NCI-H2227 (cell line): ENCODE measurements around the gene TMED7.
"Not testable (repeated sequence)": the region's sequence is repeated elsewhere in the genome, so short reads cannot be mapped to it uniquely, and the experiment has no call there.

Experiments
- DNase-seq: peaks from one replicate; lab custom pipeline; 2025; ENCODE audit not compliant: unreplicated experiment; lab: John Stamatoyannopoulos, UW

Gene TMED7

GRCh38 chr5:115625579-115626444 is at the start of gene TMED7:
Gene TMED7, minus strand, starts transcription at chr5:115626036. Its CDS starts 244 bp downstream, at chr5:115625792.
- peak; percentile 97 for DNase-seq

- DNase-seq, result peak; percentile 0
These were observed 48.9 kb upstream of the TMED7 start for GRCh38 chr5:115674782-115675181.

- no peak for DNase-seq
These were observed 47.8 kb upstream of the TMED7 start for GRCh38 chr5:115673596-115673995.

- no peak for DNase-seq
These were observed 46.1 kb upstream of the TMED7 start for GRCh38 chr5:115671939-115672338.

GRCh38 chr5:115666023-115666422 is 40.2 kb upstream of the TMED7 start:
- DNase-seq, result no peak

- DNase-seq, result no peak
These were observed 35.7 kb upstream of the TMED7 start for GRCh38 chr5:115661563-115661962.

GRCh38 chr5:115661101-115661500 is 35.3 kb upstream of the TMED7 start:
- DNase-seq, result no peak

- no peak for DNase-seq
These were observed 32.0 kb upstream of the TMED7 start for GRCh38 chr5:115657881-115658233.

GRCh38 chr5:115657125-115657880 is 31.5 kb upstream of the TMED7 start:
- DNase-seq, result no peak

- no peak for DNase-seq
These were observed 30.6 kb upstream of the TMED7 start for GRCh38 chr5:115656404-115656803.

GRCh38 chr5:115655994-115656393 is 30.2 kb upstream of the TMED7 start:
- DNase-seq, result no peak

- DNase-seq, result no peak
These were observed 23.7 kb upstream of the TMED7 start for GRCh38 chr5:115649541-115649940.

GRCh38 chr5:115648056-115648455 is 22.2 kb upstream of the TMED7 start:
- no peak for DNase-seq

GRCh38 chr5:115645386-115645785 is 19.6 kb upstream of the TMED7 start:
- not testable (repeated sequence) for DNase-seq

- DNase-seq, result no peak
These were observed 18.2 kb upstream of the TMED7 start for GRCh38 chr5:115644046-115644445.

GRCh38 chr5:115641948-115642347 is 16.1 kb upstream of the TMED7 start:
- no peak for DNase-seq

GRCh38 chr5:115640274-115640673 is 14.4 kb upstream of the TMED7 start:
- no peak for DNase-seq

- no peak for DNase-seq
These were observed 13.5 kb upstream of the TMED7 start for GRCh38 chr5:115639377-115639776.

- no peak for DNase-seq
These were observed 11.7 kb upstream of the TMED7 start for GRCh38 chr5:115637507-115637906.

GRCh38 chr5:115636008-115636407 is 10.2 kb upstream of the TMED7 start:
- DNase-seq, result no peak

GRCh38 chr5:115634343-115635132 is 8.7 kb upstream of the TMED7 start:
- peak; percentile 77 for DNase-seq
